Activated CD8-positive, alpha-beta memory T cell treated with anti-CD3 and anti-CD28 coated beads, Interleukin-2, amount 10 ng/mL, durations not matched to agents 7 days and 5 days (primary cell): ENCODE results near the gene CACNA1C. TPM values are rescaled to one million over a fixed set of nuclear protein-coding genes. Genes with fewer than 3 reads are reported as not detected.

Experiments
- ATAC-seq: fragments of 150-1000 bp; cut with Tn5 transposase; one replicate; pipeline ENCODE4 v1.10.0; 2021; ENCODE audit warnings: moderate library complexity
- CTCF ChIA-PET: fragments of 350-600 bp; sonication (Branson Sonifier 250); formaldehyde crosslinking; loops from one replicate; lab custom pipeline; 2021; ENCODE audit warnings: antibody characterized with exemption; lab: Charles Lee
- DNase-seq: peaks from one replicate; pipeline ENCODE4 v3.0.0-alpha.2; 2020
- H3K27ac Mint-ChIP-seq: one replicate; pipeline ENCODE4 v1.8.0; 2021; ENCODE audit warnings: mild to moderate bottlenecking, mixed read lengths
- H3K27me3 Mint-ChIP-seq: one replicate; pipeline ENCODE4 v1.8.0; 2021; ENCODE audit warnings: mixed read lengths
- H3K36me3 Mint-ChIP-seq: one replicate; pipeline ENCODE4 v1.8.0; 2021; ENCODE audit warnings: mild to moderate bottlenecking, mixed read lengths
- H3K4me1 Mint-ChIP-seq: one replicate; pipeline ENCODE4 v1.8.0; 2021; ENCODE audit warnings: mixed read lengths
- H3K4me3 Mint-ChIP-seq: one replicate; pipeline ENCODE4 v1.8.0; 2021; ENCODE audit warnings: mild to moderate bottlenecking, moderate library complexity, mixed read lengths
- H3K9me3 Mint-ChIP-seq: one replicate; pipeline ENCODE4 v1.8.0; 2022; ENCODE audit warnings: low read depth, mixed read lengths
- total RNA-seq, 2 experiments: library from RNA; stranded (reverse); gene quantifications; one replicate each; pipeline ENCODE4 v1.2.3, GENCODE V29; 2021

Gene CACNA1C
- total RNA-seq, 2 experiments from 2014 or later: 0.14 to 0.26 TPM

DNA sequence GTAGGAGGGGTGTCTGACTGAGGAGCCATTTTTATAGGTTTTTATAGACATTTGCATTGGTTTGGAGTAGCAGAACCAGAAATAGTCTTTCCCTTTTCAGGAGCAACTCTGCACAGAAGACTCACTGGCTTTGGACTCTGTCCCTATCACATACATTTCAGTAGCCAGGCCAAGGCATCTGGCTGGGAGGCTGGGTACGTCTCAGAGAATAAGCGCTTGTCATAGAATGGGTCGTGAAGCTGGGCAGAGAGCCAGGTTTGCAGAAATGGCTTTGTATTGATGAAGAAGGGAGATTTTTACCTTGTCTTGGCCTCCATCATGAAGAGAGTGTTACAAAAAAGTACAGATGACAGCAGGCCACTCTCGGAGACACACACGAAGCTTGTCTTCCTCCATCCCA, 98.6 kb downstream of the CACNA1C start:
- no peaks in the 10 kb centered on the region for H3K9me3 Mint-ChIP-seq
- CTCF ChIA-PET: no interaction called here
- DNase-seq (no peak), ATAC-seq (no peak)
- no peak overlapping the region for H3K4me3 Mint-ChIP-seq
- H3K36me3 Mint-ChIP-seq: no peaks in the 10 kb centered on the region
- peaks cover 63% of the 10 kb centered on the region for H3K27me3 Mint-ChIP-seq
- no peak overlapping the region for H3K27ac Mint-ChIP-seq
- H3K4me1 Mint-ChIP-seq: peaks cover 5% of the 10 kb centered on the region

- H3K9me3 Mint-ChIP-seq: no peaks in the 10 kb centered on the region
- peak; percentile 49 for DNase-seq
Measured at GRCh38 chr12:2152134-2152533, 99.3 kb downstream of the CACNA1C start.

DNA sequence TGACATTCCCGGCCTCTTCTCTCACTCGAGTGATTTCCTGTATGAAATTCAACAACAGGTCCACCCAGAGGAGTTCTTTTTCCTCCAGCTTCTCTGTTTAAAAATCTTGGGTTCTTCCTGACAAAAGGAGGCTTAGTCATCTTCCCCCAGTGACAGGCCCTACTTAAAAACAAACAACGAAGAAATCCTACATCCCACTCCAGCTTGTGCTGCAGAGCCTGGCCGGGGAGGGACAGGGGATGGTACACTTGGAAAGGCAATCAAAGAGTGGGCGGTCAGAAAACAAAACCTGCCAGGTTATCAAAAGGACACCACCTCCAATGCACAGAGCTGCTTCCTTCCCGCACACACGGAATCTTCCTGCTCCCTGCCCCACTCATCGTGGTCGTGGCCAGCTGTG, 101.3 kb downstream of the CACNA1C start:
- Mint-ChIP-seq H3K27ac (no peak overlapping the region), H3K36me3 (no peaks in the 10 kb centered on the region), H3K4me3 (no peak overlapping the region), H3K27me3 (peaks cover 49% of the 10 kb centered on the region), H3K9me3 (no peaks in the 10 kb centered on the region), H3K4me1 (peaks cover 5% of the 10 kb centered on the region)
- CTCF ChIA-PET: no interaction called here
- no peak for DNase-seq
- no peak for ATAC-seq

More at GRCh38 chr12:2152134-2152533, 99.3 kb downstream of the CACNA1C start:
- peak; percentile 66 for ATAC-seq
- Mint-ChIP-seq H3K27me3 (peaks cover 59% of the 10 kb centered on the region), H3K4me3 (no peak overlapping the region), H3K4me1 (peaks cover 5% of the 10 kb centered on the region), H3K27ac (no peak overlapping the region), H3K36me3 (no peaks in the 10 kb centered on the region)
- CTCF ChIA-PET: no interaction called here

GRCh38 chr12:2154521-2154920, 101.7 kb downstream of the CACNA1C start:
- no peaks in the 10 kb centered on the region for H3K36me3 Mint-ChIP-seq
- ATAC-seq: no peak
- peaks cover 5% of the 10 kb centered on the region for H3K4me1 Mint-ChIP-seq
- CTCF ChIA-PET: no interaction called here
- H3K27ac Mint-ChIP-seq: no peak overlapping the region
- DNase-seq: no peak
- H3K27me3 Mint-ChIP-seq: peaks cover 46% of the 10 kb centered on the region
- no peaks in the 10 kb centered on the region for H3K9me3 Mint-ChIP-seq
- no peak overlapping the region for H3K4me3 Mint-ChIP-seq

GRCh38 chr12:2156333-2156732, 103.5 kb downstream of the CACNA1C start:
- Mint-ChIP-seq H3K4me1 (peaks cover 5% of the 10 kb centered on the region), H3K4me3 (no peak overlapping the region), H3K27ac (no peak overlapping the region), H3K27me3 (peaks cover 32% of the 10 kb centered on the region), H3K36me3 (no peaks in the 10 kb centered on the region), H3K9me3 (no peaks in the 10 kb centered on the region)
- DNase-seq: no peak
- CTCF ChIA-PET: no interaction called here
- no peak for ATAC-seq

DNA sequence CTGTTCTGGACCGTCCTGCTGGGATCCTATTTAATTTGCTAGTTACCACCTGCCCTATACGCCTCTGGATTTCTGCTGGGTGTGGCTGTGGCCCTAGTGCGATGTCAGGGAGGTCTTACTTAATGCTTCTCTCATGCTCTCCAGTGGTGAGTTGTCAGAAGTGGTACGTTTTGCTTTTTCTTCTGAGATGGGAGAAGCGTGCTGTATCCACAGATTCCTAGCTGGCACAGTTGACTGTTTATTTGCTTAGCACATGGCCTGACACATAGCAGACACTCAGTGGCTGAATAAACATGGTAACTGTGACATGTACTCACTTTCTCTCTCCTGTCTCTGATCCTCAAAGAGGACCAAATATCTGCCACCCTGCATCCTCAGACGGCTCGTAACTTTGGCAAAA, 107.3 kb downstream of the CACNA1C start:
- DNase-seq: no peak
- Mint-ChIP-seq H3K36me3 (no peaks in the 10 kb centered on the region), H3K27me3 (peaks cover 20% of the 10 kb centered on the region), H3K9me3 (no peaks in the 10 kb centered on the region), H3K4me3 (no peak overlapping the region), H3K4me1 (no peaks in the 10 kb centered on the region), H3K27ac (no peak overlapping the region)
- CTCF ChIA-PET: no interaction called here
- no peak for ATAC-seq

DNA sequence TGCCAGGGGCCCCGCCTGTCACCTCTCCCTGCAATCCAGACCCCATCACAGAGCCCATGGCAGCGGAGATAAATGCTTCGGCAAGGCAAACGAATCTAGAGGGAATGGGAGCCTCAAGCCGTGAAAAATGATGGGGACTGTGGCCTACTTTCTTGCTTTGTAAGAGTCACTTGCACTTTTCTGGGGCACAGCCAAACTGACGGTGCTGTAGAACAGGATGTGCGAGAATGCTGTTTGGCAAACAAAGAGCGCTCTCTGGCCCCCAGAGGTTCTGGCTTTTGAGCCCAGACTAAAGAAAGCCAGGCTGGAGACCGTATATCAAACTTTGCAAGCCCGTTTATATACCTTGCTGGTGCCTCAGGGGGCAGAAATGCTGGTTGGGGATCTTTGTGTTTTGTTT, 108.7 kb downstream of the CACNA1C start:
- DNase-seq (no peak), ATAC-seq (no peak)
- CTCF ChIA-PET: no interaction called here
- Mint-ChIP-seq H3K27ac (no peak overlapping the region), H3K9me3 (peaks cover 3% of the 10 kb centered on the region), H3K36me3 (no peaks in the 10 kb centered on the region), H3K4me3 (no peak overlapping the region), H3K27me3 (peaks cover 23% of the 10 kb centered on the region), H3K4me1 (no peaks in the 10 kb centered on the region)

- DNase-seq (no peak), ATAC-seq (no peak)
- H3K36me3 Mint-ChIP-seq: no peaks in the 10 kb centered on the region
- no peaks in the 10 kb centered on the region for H3K4me1 Mint-ChIP-seq
- H3K27ac Mint-ChIP-seq: no peak overlapping the region
- peaks cover 19% of the 10 kb centered on the region for H3K27me3 Mint-ChIP-seq
- peaks cover 9% of the 10 kb centered on the region for H3K9me3 Mint-ChIP-seq
- CTCF ChIA-PET: no interaction called here
- no peak overlapping the region for H3K4me3 Mint-ChIP-seq
Measured at GRCh38 chr12:2163177-2163941, 110.6 kb downstream of the CACNA1C start.

DNA sequence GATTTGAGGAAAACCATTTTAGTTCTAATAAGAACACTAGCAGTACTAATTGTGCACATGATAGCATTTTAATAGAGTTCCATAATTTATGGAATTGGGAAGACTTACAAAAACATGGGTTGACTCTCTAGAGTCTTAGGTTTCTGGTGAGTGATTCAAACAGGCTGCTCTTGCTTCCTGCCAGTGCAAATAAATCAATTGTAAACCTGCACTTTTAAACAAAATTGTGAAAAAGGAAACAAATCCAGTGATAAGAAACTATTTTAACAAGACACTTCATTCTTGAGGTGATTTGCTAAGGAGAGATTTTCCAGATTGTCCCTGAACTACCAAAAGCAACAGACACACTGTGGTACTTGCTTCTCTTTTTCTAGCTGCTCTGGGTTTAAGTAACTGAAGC, 112.2 kb downstream of the CACNA1C start:
- no peaks in the 10 kb centered on the region for H3K4me1 Mint-ChIP-seq
- peaks cover 19% of the 10 kb centered on the region for H3K27me3 Mint-ChIP-seq
- no peak overlapping the region for H3K4me3 Mint-ChIP-seq
- no peak overlapping the region for H3K27ac Mint-ChIP-seq
- no peaks in the 10 kb centered on the region for H3K36me3 Mint-ChIP-seq
- DNase-seq (no peak), ATAC-seq (no peak)
- peaks cover 9% of the 10 kb centered on the region for H3K9me3 Mint-ChIP-seq
- CTCF ChIA-PET: no interaction called here

GRCh38 chr12:2165927-2166326, 113.1 kb downstream of the CACNA1C start:
- ATAC-seq: no peak
- CTCF ChIA-PET: no interaction called here
- Mint-ChIP-seq H3K27ac (no peak overlapping the region), H3K4me1 (no peaks in the 10 kb centered on the region), H3K27me3 (peaks cover 21% of the 10 kb centered on the region), H3K9me3 (peaks cover 9% of the 10 kb centered on the region), H3K4me3 (no peak overlapping the region), H3K36me3 (no peaks in the 10 kb centered on the region)
- no peak for DNase-seq

DNA sequence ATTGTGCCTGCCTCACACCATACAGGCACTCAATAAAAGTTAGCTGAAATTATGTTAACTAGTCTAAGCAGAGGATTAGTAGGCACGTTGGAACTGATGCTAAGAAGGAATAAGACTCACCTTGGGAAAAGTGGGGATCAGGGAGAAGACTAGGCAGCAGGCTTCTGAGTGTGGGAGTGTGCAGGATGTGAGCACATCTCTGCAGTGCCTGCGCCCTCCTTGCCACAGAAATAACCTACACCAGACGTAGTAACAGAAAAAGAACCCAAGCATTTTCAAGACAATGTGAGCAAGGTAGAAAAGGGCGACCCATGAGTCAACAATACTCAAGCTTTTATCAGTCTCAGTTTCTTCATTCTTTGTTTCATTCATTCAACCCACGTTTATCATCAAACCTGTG, 113.9 kb downstream of the CACNA1C start:
- H3K36me3 Mint-ChIP-seq: no peaks in the 10 kb centered on the region
- peaks cover 9% of the 10 kb centered on the region for H3K9me3 Mint-ChIP-seq
- H3K4me3 Mint-ChIP-seq: no peak overlapping the region
- no peaks in the 10 kb centered on the region for H3K4me1 Mint-ChIP-seq
- no peak for ATAC-seq
- DNase-seq: no peak
- no peak overlapping the region for H3K27ac Mint-ChIP-seq
- CTCF ChIA-PET: no interaction called here
- H3K27me3 Mint-ChIP-seq: peaks cover 21% of the 10 kb centered on the region

GRCh38 chr12:2167231-2167630, 114.4 kb downstream of the CACNA1C start:
- CTCF ChIA-PET: no interaction called here
- Mint-ChIP-seq H3K27me3 (peaks cover 21% of the 10 kb centered on the region), H3K4me1 (no peaks in the 10 kb centered on the region), H3K9me3 (peaks cover 9% of the 10 kb centered on the region), H3K27ac (no peak overlapping the region), H3K4me3 (no peak overlapping the region), H3K36me3 (no peaks in the 10 kb centered on the region)
- DNase-seq (no peak), ATAC-seq (no peak)

- ATAC-seq: no peak
- DNase-seq: no peak
- no peak overlapping the region for H3K27ac Mint-ChIP-seq
- CTCF ChIA-PET: no interaction called here
- peaks cover 27% of the 10 kb centered on the region for H3K27me3 Mint-ChIP-seq
- no peaks in the 10 kb centered on the region for H3K36me3 Mint-ChIP-seq
- peaks cover 9% of the 10 kb centered on the region for H3K9me3 Mint-ChIP-seq
- no peak overlapping the region for H3K4me3 Mint-ChIP-seq
- no peaks in the 10 kb centered on the region for H3K4me1 Mint-ChIP-seq
Measured at GRCh38 chr12:2168808-2169207, 116.0 kb downstream of the CACNA1C start.

DNA sequence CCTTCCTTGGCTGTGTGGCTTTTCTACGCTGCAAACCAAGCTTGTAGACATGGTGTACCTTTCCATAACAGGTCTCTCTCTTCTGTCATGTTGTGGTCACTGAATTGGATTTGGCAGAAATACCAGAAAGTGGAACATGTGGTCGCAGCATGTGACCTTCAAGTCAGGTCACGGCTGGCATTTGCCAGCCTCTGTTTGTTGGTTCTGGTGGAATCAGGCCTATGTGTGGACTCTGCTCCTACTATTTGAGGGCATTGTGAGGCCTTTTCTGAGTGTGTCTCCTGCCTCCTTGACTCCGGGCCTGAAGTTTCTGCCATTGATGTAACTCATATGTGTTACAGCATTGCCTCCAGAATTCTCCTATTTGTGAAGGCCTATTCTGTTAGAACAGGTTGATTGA, 116.7 kb downstream of the CACNA1C start:
- no peak overlapping the region for H3K4me3 Mint-ChIP-seq
- H3K27ac Mint-ChIP-seq: no peak overlapping the region
- no peak for ATAC-seq
- no peaks in the 10 kb centered on the region for H3K36me3 Mint-ChIP-seq
- peaks cover 21% of the 10 kb centered on the region for H3K27me3 Mint-ChIP-seq
- CTCF ChIA-PET: no interaction called here
- no peak for DNase-seq
- peaks cover 9% of the 10 kb centered on the region for H3K9me3 Mint-ChIP-seq
- no peaks in the 10 kb centered on the region for H3K4me1 Mint-ChIP-seq
